ENCODE results near the gene CCND1.

CCND1 gene

GRCh38 chr11:69639831-69640230 lies 1.1 kb upstream of the CCND1 start:
- DNase-seq (ENCODE audit: insufficient read length, low spot score) = no peak
- FAIRE-seq = no peak

GRCh38 chr11:69640260-69640994 lies 529 bp upstream of the CCND1 start:
- peak; percentile 23 for FAIRE-seq
- DNase-seq (ENCODE audit: insufficient read length, low spot score) = no peak

- FAIRE-seq = no peak
- DNase-seq (ENCODE audit: insufficient read length, low spot score) = no peak
Observed at GRCh38 chr11:69641681-69642548, 959 bp downstream of the CCND1 start.

DNA sequence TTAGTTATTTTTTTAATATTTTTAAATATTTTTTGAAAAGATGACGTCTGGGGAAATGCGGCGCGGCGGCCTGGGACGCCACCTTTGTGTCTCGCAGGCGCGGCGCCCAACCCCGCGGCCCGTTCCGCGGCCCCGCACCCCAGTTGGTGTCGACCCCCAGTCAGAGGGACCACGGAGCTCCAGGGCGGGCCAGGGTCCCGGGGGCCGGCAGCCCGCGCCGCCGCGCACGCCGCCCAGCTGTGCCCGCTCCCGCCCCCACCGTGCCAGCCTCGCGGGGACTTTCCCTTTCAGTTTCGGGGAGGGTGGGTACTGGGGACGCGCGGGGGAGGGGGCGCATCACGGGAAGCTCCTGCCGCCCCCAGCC lies 1.6 kb downstream of the CCND1 start:
- FAIRE-seq = no peak
- no peak for DNase-seq (ENCODE audit: insufficient read length, low spot score)

GRCh38 chr11:69642913-69643632 lies 2.1 kb downstream of the CCND1 start:
- DNase-seq (ENCODE audit: insufficient read length, low spot score) (peak; percentile 88), FAIRE-seq (peak; percentile 89)

DNA sequence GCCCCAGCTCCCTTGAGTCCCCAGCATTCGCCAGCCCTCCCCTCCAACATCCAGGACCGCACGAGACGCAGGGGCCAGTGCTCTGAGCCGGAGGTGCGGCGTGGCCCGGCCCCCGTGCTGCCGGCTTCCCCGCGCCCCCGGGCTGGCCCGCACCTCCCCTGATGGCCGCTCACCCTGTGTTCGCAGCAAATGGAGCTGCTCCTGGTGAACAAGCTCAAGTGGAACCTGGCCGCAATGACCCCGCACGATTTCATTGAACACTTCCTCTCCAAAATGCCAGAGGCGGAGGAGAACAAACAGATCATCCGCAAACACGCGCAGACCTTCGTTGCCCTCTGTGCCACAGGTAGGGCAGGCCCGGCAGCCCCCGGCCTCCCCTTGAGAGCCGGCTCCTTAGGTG lies 2.7 kb downstream of the CCND1 start:
- DNase-seq (ENCODE audit: insufficient read length, low spot score) = no peak
- FAIRE-seq = peak; percentile 80

- FAIRE-seq (peak; percentile 48), DNase-seq (ENCODE audit: insufficient read length, low spot score) (no peak)
Observed at GRCh38 chr11:69644071-69644961, 3.4 kb downstream of the CCND1 start.

- FAIRE-seq (no peak), DNase-seq (ENCODE audit: insufficient read length, low spot score) (no peak)
Observed at GRCh38 chr11:69644962-69645675, 4.2 kb downstream of the CCND1 start.

- DNase-seq (ENCODE audit: insufficient read length, low spot score) (no peak), FAIRE-seq (no peak)
Observed at GRCh38 chr11:69645801-69646492, 5.0 kb downstream of the CCND1 start.

DNA sequence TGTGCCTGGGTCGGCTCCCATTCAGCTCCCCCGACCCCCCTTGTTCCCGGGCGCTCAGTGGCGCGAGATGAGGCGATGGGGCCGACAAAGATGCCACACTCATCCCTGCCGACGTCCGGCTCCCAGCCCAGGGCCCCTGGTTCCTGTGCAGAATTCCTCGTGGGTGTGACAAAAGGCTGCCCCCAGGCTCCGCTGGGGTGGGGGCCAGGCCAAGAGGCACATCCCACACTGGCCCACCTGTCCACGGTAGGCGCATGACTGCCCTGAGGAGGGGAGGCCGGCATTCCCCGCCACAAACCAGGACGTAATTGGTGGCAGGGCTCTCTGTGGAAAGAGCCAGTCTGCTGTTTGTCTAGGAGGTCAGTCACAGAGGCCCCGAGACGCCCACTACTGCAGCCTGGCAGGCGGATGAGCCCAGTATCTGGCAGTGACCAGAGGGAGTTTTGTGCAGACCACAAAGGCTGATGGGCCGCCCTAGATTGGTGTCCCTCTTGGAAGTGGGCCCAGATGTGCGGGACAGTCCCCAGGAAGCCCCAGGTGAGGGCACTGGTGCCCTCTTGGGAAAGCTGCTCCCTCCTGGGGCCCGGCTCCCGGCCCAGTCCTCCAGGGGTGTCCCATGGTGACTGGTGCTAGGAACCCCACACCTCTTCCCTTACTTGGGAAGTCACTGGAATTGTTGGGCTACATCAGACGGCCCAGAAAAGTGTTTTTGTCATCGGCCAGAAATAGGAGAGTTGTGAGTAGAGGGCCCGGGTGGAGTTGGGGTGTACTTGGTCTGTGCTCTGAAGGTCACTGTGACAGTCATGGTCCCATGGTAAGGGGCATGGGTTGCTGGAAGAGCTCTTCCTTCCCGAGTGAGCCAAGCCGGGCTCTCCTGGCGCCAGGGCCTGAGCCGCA lies 5.8 kb downstream of the CCND1 start:
- DNase-seq (ENCODE audit: insufficient read length, low spot score) (no peak), FAIRE-seq (no peak)

- no peak for DNase-seq (ENCODE audit: insufficient read length, low spot score)
- no peak for FAIRE-seq
Observed at GRCh38 chr11:69647390-69647748, 6.4 kb downstream of the CCND1 start.

- DNase-seq (ENCODE audit: insufficient read length, low spot score) = no peak
- no peak for FAIRE-seq
Observed at GRCh38 chr11:69647761-69648497, 7.0 kb downstream of the CCND1 start.

DNA sequence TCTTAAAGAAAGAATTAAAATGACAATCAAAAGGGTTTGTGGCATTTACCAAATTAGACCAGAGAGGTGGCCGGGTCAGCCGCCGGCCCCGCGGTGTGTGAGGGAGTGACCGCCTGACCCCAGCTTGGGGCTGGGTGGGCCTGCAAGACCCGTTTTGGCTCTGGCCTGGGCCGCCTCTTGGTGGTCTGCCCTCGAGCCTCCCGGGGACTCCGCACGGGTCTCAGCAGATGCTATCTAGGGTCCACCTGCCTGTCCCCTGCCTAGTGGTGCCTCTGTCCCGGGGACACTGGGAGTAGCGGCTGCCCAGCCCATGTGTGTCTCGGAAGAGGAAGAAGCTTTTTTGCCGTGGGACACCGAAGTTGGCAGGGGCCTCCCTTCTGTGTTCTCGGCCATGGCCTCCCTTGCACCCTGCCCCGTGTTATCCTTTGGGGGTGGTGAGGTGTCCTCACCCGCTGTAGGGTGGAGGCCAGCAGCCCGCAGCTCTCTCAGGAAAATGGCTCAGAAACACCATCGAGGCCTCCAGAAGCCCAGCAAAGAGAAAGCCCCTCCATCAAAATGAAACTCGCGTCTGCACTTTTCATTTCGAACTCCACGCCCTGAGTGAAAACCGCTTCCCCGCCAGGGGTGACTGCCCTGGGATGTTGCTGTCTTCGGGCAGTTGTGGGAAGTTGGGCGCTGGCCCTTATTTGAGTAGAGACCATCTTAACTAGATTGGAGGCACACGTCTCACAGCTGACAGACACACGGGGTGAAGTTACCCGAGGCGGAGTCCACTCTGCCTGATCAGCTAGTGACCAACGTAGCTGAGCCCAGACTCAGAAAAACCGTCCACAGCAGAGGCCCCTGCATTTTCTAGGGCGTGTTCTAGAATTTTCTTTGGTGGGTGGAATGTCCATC lies 8.0 kb downstream of the CCND1 start:
- FAIRE-seq (no peak), DNase-seq (ENCODE audit: insufficient read length, low spot score) (no peak)

GRCh38 chr11:69649576-69649900 lies 8.6 kb downstream of the CCND1 start:
- FAIRE-seq = no peak
- DNase-seq (ENCODE audit: insufficient read length, low spot score) = no peak

DNA sequence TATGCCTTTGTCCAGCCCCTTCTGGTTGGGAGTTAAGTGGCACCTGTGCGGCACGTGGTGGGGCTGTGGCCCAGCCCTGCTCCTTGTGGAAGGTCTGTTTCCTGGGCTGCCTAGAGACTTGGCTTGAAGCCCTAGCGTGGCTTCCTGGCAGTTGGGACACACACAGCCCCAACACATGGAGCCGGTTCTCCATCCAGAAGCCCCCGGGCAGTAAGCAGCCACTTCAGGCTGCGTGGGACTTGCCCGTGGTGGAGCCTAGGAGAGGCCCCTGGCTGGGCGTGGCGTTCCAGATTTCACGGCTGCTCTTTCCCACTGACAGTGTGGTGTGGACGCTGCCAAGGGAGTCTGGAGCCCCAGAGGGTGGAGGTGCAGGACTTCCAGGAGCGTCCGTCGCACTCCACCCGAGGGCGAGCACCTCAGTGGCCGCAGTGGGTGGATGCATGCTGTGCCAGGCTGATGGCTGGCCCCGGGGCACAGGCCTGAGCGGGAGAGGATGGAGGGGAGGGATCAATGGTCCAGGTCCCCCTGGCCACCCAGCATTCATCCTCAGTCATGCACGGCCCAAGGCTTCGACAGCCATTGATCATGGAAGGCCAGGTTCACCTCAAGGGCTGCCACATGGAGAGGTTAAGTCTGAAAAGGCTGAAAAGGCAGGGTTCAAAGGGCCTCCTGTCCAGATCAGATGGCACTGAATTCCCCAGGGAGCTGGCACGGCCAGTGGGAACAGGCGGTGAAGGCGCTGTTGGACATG lies 9.3 kb downstream of the CCND1 start:
- DNase-seq (ENCODE audit: insufficient read length, low spot score) (no peak), FAIRE-seq (no peak)

GRCh38 chr11:69650832-69651344 lies 9.9 kb downstream of the CCND1 start:
- no peak for DNase-seq (ENCODE audit: insufficient read length, low spot score)
- FAIRE-seq = no peak
